OCI-LY1 (cell line): Measurements from ENCODE around the gene VWA3B.
"Not testable (repeated sequence)": the region's sequence is repeated elsewhere in the genome, so short reads cannot be mapped to it uniquely, and the experiment has no call there.

Experiments used
- H2AFZ ChIP-seq: fragments of 200-600 bp; sonication (generic), shearing (Covaris generic); 2 replicates; pipeline ENCODE4 v1.6.0; 2014; ENCODE audit warnings: antibody characterized with exemption, mild to moderate bottlenecking, low read length
- H3F3A ChIP-seq: fragments of 200-600 bp; sonication (generic), shearing (Covaris generic); 2 replicates; pipeline ENCODE4 v1.6.0; 2014; ENCODE audit warnings: mild to moderate bottlenecking, antibody characterized with exemption, low read length, moderate library complexity; ENCODE audit not compliant: insufficient read depth
- H3K27ac ChIP-seq: fragments of 200-600 bp; sonication (generic); 2 replicates; pipeline ENCODE4 v1.5.1; 2014; ENCODE audit warnings: low read length, mixed run types, mild to moderate bottlenecking, low read depth; ENCODE audit not compliant: poor library complexity, severe bottlenecking
- H3K27me3 ChIP-seq: fragments of 200-600 bp; sonication (generic); 2 replicates; pipeline ENCODE4 v1.6.0; 2014; ENCODE audit warnings: antibody characterized with exemption, mild to moderate bottlenecking, low read length, moderate library complexity; ENCODE audit not compliant: insufficient read depth
- H3K36me3 ChIP-seq: fragments of 200-600 bp; sonication (generic); 2 replicates; pipeline ENCODE4 v1.6.1; 2014; ENCODE audit warnings: mild to moderate bottlenecking, antibody characterized with exemption, low read length, moderate library complexity, mixed read lengths; ENCODE audit not compliant: insufficient read depth
- H3K4me1 ChIP-seq: fragments of 200-600 bp; sonication (generic); 2 replicates; pipeline ENCODE4 v1.5.1; 2014; ENCODE audit warnings: mild to moderate bottlenecking, low read length, moderate library complexity; ENCODE audit not compliant: insufficient read depth, severe bottlenecking
- H3K4me2 ChIP-seq: fragments of 200-600 bp; sonication (generic), shearing (Covaris generic); 2 replicates; pipeline ENCODE4 v1.6.1; 2014; ENCODE audit warnings: low read length
- H3K4me3 ChIP-seq: fragments of 200-600 bp; sonication (generic); 2 replicates; pipeline ENCODE4 v1.5.1; 2014; ENCODE audit warnings: low read length, low read depth, mild to moderate bottlenecking, mixed read lengths; ENCODE audit not compliant: poor library complexity, severe bottlenecking
- H3K79me2 ChIP-seq: fragments of 200-600 bp; shearing (Covaris generic); 2 replicates; pipeline ENCODE4 v1.6.1; 2016; ENCODE audit warnings: mixed run types, low read length, mixed read lengths; ENCODE audit not compliant: insufficient read depth
- H3K9ac ChIP-seq: fragments of 200-600 bp; sonication (generic), shearing (Covaris generic); 2 replicates; pipeline ENCODE4 v1.6.1; 2014; ENCODE audit warnings: mild to moderate bottlenecking, low read length, mixed read lengths
- H3K9me2 ChIP-seq: fragments of 200-600 bp; sonication (generic), shearing (Covaris generic); 2 replicates; pipeline ENCODE4 v1.6.1; 2014; ENCODE audit warnings: low read depth, mild to moderate bottlenecking, low read length, mixed read lengths
- H3K9me3 ChIP-seq: fragments of 200-600 bp; shearing (Covaris generic); 2 replicates; pipeline ENCODE4 v1.6.1; 2014; ENCODE audit warnings: low read length, mixed read lengths
- H4K20me1 ChIP-seq: fragments of 200-600 bp; sonication (generic), shearing (Covaris generic); 2 replicates; pipeline ENCODE4 v1.6.0; 2016; ENCODE audit warnings: mild to moderate bottlenecking, low read length; ENCODE audit not compliant: insufficient read depth
- CTCF ChIP-seq: fragments of 200-600 bp; sonication (generic), shearing (Covaris generic); IDR thresholded peaks from 2 replicates; pipeline ENCODE4 v1.5.1; 2017; ENCODE audit warnings: mild to moderate bottlenecking, antibody characterized with exemption, low read length, moderate library complexity, mixed read lengths
- EZH2 ChIP-seq: fragments of 200-600 bp; sonication (generic), shearing (Covaris generic); IDR thresholded peaks from 2 replicates; pipeline ENCODE4 v1.8.0; 2017; ENCODE audit warnings: borderline replicate concordance, mixed run types, mild to moderate bottlenecking, antibody characterized with exemption, low read length, moderate library complexity, mixed read lengths

Gene VWA3B

GRCh38 chr2:98128556-98129109, 41.7 kb downstream of the VWA3B start:
- Histone ChIP-seq H3K4me3 (no peak overlapping the region), H3K36me3 (no peaks in the 10 kb centered on the region), H3K9ac (no peak overlapping the region), H3K9me2 (no peaks in the 10 kb centered on the region), H2AFZ (no peak overlapping the region), H3K27ac (no peak overlapping the region), H3F3A (no peaks in the 10 kb centered on the region), H3K9me3 (no peaks in the 10 kb centered on the region), H3K4me1 (no peaks in the 10 kb centered on the region), H4K20me1 (no peaks in the 10 kb centered on the region), H3K79me2 (no peaks in the 10 kb centered on the region), H3K4me2 (no peak overlapping the region), H3K27me3 (no peaks in the 10 kb centered on the region)
- TF ChIP-seq CTCF (no peak), EZH2 (no peak)

- H3K4me2 ChIP-seq = not testable (repeated sequence)
Observed at GRCh38 chr2:98130073-98130472, 43.1 kb downstream of the VWA3B start.

GRCh38 chr2:98134172-98135005, 47.4 kb downstream of the VWA3B start:
- H4K20me1 ChIP-seq = no peaks in the 10 kb centered on the region
- H3F3A ChIP-seq = no peaks in the 10 kb centered on the region
- H3K4me2 ChIP-seq = no peak overlapping the region
- no peak overlapping the region for H3K27ac ChIP-seq
- H3K9me2 ChIP-seq = no peaks in the 10 kb centered on the region
- H3K36me3 ChIP-seq = no peaks in the 10 kb centered on the region
- no peaks in the 10 kb centered on the region for H3K9me3 ChIP-seq
- no peaks in the 10 kb centered on the region for H3K4me1 ChIP-seq
- no peaks in the 10 kb centered on the region for H3K79me2 ChIP-seq
- H3K9ac ChIP-seq = no peak overlapping the region
- no peak for TF ChIP-seq CTCF
- no peak for TF ChIP-seq EZH2
- no peak overlapping the region for H3K4me3 ChIP-seq
- H3K27me3 ChIP-seq = no peaks in the 10 kb centered on the region
- H2AFZ ChIP-seq = no peak overlapping the region

More at GRCh38 chr2:98130073-98130472, 43.1 kb downstream of the VWA3B start:
- not testable (repeated sequence) for H3K36me3 ChIP-seq, H3K79me2 ChIP-seq, H3K4me1 ChIP-seq, H3K4me3 ChIP-seq, H3F3A ChIP-seq, H3K9me3 ChIP-seq, H4K20me1 ChIP-seq, H2AFZ ChIP-seq, H3K27me3 ChIP-seq, H3K9ac ChIP-seq, H3K9me2 ChIP-seq, H3K27ac ChIP-seq
